Cardiac muscle cell (in vitro differentiated cells and primary cell): ENCODE data around the gene CYSLTR2. TPM values are rescaled to one million over a fixed set of nuclear protein-coding genes. Genes with fewer than 3 reads are reported as not detected.

Source experiments
- DNase-seq, 2 donors: peaks; one replicate each; pipeline versions ENCODE4 v3.0.0 to v3.0.0-alpha.2; 2010 to 2017; ENCODE audit warnings: low read depth in 1 of 2, low spot score in 1 of 2
- H3K27ac ChIP-seq: fragments of 200-600 bp; sonication (generic); 2 replicates; pipeline ENCODE4 v1.5.1; 2016
- H3K27me3 ChIP-seq: fragments of 200-600 bp; sonication (generic); 2 replicates; pipeline ENCODE4 v1.6.0; 2016; ENCODE audit warnings: control low read depth
- H3K36me3 ChIP-seq: fragments of 200-600 bp; sonication (generic); 2 replicates; pipeline ENCODE4 v1.5.1; 2016; ENCODE audit warnings: control low read depth
- H3K4me1 ChIP-seq: fragments of 200-600 bp; sonication (generic); 2 replicates; pipeline ENCODE4 v1.8.1; 2017; ENCODE audit warnings: low read depth, mild to moderate bottlenecking, mixed run types
- H3K4me3 ChIP-seq: fragments of 200-600 bp; sonication (generic); 2 replicates; pipeline ENCODE4 v1.5.1; 2016; ENCODE audit warnings: mild to moderate bottlenecking
- H3K9me3 ChIP-seq: fragments of 200-600 bp; sonication (generic); 2 replicates; pipeline ENCODE4 v1.5.1; 2017; ENCODE audit warnings: low read depth, mild to moderate bottlenecking, control low read depth
- CTCF ChIP-seq: IDR thresholded peaks from 2 replicates; pipeline ENCODE4 v1.5.1; 2012; ENCODE audit warnings: low read depth, mild to moderate bottlenecking, low read length
- polyA plus RNA-seq: library from polyadenylated mRNA; unstranded; fragments of >200 nt; fragmentation: Nextera tagmentation; extraction: Ambion mirVana; gene quantifications from 2 replicates; pipeline ENCODE4 v1.2.1, GENCODE V29; 2016
- total RNA-seq: library from RNA; depleted of rRNA; stranded (reverse); fragments of >200 nt; gene quantifications from 2 replicates; pipeline ENCODE4 v1.2.3, GENCODE V29; 2016

The CYSLTR2 gene
- total and polyA plus RNA-seq, 2 experiments from 2014 or later = 0.30 to 0.48 TPM

GRCh38 chr13:48709213-48709612, 55.5 kb downstream of the CYSLTR2 start:
- no peaks in the 10 kb centered on the region for H3K27me3 ChIP-seq
- no peak for DNase-seq
- H3K36me3 ChIP-seq = no peaks in the 10 kb centered on the region
- H3K9me3 ChIP-seq = no peaks in the 10 kb centered on the region
- TF ChIP-seq CTCF = no peak
- H3K27ac ChIP-seq = no peak overlapping the region
- no peaks in the 10 kb centered on the region for H3K4me1 ChIP-seq
- H3K4me3 ChIP-seq = no peak overlapping the region

- Histone ChIP-seq H3K27ac (no peak overlapping the region), H3K27me3 (no peaks in the 10 kb centered on the region), H3K9me3 (no peaks in the 10 kb centered on the region), H3K4me1 (no peaks in the 10 kb centered on the region), H3K36me3 (no peaks in the 10 kb centered on the region), H3K4me3 (no peak overlapping the region)
- no peak for DNase-seq
- TF ChIP-seq CTCF = no peak
Observed at GRCh38 chr13:48710160-48710559, 56.4 kb downstream of the CYSLTR2 start.

- H3K9me3 ChIP-seq = peaks cover 4% of the 10 kb centered on the region
- no peaks in the 10 kb centered on the region for H3K36me3 ChIP-seq
- H3K4me1 ChIP-seq = no peaks in the 10 kb centered on the region
- DNase-seq = no peak
- no peak overlapping the region for H3K4me3 ChIP-seq
- no peak for TF ChIP-seq CTCF
- H3K27ac ChIP-seq = no peak overlapping the region
- no peaks in the 10 kb centered on the region for H3K27me3 ChIP-seq
Observed at GRCh38 chr13:48712141-48712540, 58.4 kb downstream of the CYSLTR2 start.

- Histone ChIP-seq H3K4me1 (no peaks in the 10 kb centered on the region), H3K36me3 (no peaks in the 10 kb centered on the region), H3K27me3 (no peaks in the 10 kb centered on the region), H3K9me3 (peaks cover 6% of the 10 kb centered on the region), H3K4me3 (no peak overlapping the region), H3K27ac (no peak overlapping the region)
- no peak for TF ChIP-seq CTCF
- DNase-seq = no peak
Observed at GRCh38 chr13:48715977-48716376, 62.2 kb downstream of the CYSLTR2 start.

GRCh38 chr13:48720621-48721020, 66.9 kb downstream of the CYSLTR2 start:
- Histone ChIP-seq H3K4me1 (no peaks in the 10 kb centered on the region), H3K27me3 (no peaks in the 10 kb centered on the region), H3K27ac (no peak overlapping the region), H3K9me3 (peaks cover 4% of the 10 kb centered on the region), H3K4me3 (no peak overlapping the region), H3K36me3 (no peaks in the 10 kb centered on the region)
- DNase-seq = no peak
- no peak for TF ChIP-seq CTCF

GRCh38 chr13:48723168-48723567, 69.4 kb downstream of the CYSLTR2 start:
- no peak for TF ChIP-seq CTCF
- Histone ChIP-seq H3K4me3 (no peak overlapping the region), H3K4me1 (no peaks in the 10 kb centered on the region), H3K9me3 (no peaks in the 10 kb centered on the region), H3K27ac (no peak overlapping the region), H3K36me3 (no peaks in the 10 kb centered on the region), H3K27me3 (no peaks in the 10 kb centered on the region)
- no peak for DNase-seq
